ENCODE results near the gene EVC. TPM values are rescaled to one million over a fixed set of nuclear protein-coding genes. Genes with fewer than 3 reads are reported as not detected.

The EVC gene
- 22.2 and 33.8 TPM in 2 replicates for total RNA-seq

DNA sequence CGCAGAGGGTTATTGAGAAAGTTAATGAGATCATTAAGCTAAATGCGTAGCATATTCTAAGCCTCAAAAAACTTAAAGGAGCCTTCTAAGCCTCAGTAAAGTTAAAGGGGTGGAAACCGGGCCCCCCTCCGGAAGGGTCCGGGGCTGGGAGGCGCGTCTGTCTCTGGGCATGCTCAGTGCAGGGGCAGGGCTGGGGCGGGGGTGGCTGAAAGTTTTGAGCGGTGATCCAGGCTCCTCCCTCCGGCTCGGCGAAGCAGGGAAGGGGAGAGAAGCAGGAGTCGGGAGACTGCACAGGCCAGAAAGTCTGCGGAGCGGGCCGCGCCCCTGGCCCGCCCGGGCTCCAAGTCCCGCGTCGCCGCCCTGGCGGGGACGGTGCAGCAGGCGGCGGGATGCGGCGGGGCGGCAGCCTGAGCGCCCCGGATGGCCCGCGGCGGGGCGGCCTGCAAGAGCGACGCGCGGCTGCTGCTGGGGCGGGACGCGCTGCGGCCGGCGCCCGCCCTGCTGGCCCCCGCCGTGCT lies at the start of gene EVC:
EVC (plus strand) TSS at position 241 of the 518 bp plus-strand sequence; CDS start at position 421, 180 bp downstream.

DNA sequence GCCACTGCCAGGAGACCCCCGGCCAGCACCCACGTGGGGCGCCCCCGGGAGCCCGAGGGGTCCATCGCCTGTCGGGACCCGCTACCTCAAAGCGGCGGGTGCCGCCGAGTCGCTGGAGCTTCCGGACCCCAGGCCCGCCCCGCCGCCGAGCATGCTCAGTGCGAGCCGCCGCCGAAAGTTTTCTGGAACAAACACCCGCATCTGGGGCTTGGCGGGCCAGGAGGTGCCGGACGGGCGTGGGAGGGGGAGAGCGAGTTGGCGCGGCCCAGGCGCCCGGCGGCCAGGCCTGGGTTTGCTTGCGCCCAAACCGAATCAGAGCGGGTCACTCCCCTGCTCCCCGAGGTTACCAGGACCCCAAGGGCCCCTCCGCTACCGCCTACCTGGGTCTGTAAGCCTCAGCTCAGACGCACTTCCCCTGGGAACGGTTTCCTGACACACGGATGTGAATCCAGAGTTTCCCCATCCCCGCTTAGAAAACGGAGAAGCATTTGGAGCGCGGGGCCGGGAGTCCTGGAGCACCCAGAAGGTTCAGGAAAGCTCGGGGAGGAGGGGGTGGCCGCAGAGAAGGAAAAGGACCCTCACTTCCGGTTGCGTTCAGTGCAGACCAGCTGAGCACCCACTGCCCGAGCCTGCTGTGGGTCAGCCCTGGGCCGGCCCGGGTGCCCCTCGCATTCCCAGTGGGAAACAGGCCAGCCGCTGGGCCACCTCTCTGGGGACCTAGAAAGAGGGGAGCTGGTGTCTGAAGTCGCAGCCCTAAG lies 2.4 kb upstream of the EVC start, which contains the start of gene EVC2:
EVC2 (minus strand) TSS at position 111 of the 758 bp plus-strand sequence; CDS start at position 65, 46 bp downstream.

Other genes with a start within 250 kb of the EVC start
- 7.9 and 11.3 TPM in 2 replicates for gene EVC2, start 2.6 kb upstream of the EVC start, total RNA-seq
- gene CRMP1, start 181.9 kb downstream of the EVC start, total RNA-seq: not detected in 2 replicates